ENCODE measurements around the gene SERTAD2.
A peak's percentile ranks its signal among the peaks of the same experiment; 100 is the strongest.

Gene SERTAD2

GRCh38 chr2:64646007-64646880, 7.5 kb downstream of the SERTAD2 start:
- DNase-seq (ENCODE audit: low read depth) = peak; percentile 69

DNA sequence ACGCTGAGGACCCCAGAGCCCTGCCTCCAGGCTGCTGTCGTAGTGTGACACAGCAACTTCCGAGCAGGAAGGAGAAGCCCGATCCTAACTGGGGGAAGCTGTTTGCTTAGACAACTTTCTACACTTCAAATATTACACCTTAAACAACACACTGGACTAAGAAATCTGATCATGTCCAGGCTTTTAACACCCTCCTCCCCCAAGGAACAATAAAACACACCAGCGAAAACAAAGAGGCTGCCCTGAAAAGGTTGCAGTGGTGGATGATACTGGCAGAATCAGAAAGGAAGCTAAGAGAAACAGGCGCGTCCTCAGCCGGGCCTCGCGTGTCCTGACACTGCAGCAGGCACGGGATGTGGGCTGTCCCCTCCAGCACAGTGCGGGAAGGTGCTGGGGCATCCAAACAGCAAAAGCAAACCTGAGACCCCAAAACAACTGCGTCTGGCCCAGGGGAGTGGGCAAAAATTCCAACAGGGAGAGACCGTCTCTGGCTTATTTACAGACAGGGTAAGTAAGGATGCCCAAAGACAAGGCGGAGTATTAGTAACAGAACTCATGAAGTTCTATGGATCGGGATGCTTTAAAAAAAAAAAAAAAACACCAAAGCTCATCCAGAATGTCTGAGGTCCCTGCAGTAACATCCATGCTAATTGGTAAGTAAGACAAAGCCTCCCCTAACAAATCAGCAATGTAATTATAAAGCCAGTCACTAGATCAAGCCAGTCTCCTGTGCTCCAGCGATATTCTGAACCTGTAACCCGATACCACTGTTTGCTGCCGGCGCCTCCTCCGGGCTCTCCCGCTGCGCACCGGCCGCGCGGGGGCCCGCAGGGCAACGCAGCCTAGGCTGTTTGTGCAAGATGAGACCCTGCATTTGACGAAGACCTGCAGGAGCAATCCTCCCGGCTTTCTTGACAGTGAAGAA, 9.0 kb downstream of the SERTAD2 start:
- DNase-seq (ENCODE audit: low read depth) = peak; percentile 33

DNA sequence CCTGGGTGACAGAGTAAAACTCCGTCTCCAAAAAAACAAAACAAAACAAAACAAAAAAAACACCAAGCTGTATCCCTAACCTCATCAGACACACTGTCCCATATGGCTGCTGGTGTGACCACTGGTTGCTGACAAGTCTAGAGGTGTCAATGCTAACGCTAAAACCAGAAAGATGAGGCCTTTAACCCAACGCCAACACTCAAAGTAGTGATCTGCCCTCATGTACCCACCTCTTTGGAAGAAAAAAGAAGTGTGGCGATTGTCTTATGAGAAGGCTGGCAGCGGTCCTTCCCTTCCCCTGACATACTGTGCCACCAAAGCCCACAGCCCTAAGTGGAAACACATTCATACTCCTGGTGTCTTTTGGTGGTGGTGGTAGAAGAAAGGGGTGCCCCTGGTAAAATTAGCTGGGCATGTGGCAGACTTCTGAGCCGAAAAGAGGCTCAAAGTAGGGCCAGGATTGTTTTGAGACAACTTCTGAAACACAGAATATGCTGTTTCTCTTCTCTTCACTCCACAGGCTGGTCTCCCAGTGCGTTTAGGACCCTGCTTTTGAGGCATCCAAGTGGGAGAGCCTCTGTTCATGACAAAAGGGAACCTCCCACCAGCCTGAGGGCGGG, 9.8 kb downstream of the SERTAD2 start:
- no peak for DNase-seq (ENCODE audit: low read depth)

DNA sequence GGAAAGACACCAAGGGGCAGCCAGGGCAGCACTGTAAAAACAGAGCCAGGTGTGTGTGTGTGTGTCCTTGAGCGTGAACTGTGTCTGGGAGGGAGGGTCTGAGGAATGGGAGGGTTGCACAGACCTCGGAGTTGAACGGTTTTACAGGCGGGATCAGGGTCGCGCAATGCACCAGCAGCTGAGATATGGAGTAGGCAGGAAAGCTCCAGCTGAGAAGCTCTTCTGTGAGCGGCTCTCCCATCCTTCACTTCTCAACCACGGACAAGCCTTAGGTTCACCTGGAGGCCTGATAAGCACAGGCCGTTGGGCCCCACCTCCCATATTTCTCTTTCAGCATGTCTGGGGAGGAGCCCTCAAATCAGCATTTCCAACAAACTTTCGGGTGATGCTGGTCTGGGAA, 12.1 kb downstream of the SERTAD2 start:
- no peak for DNase-seq (ENCODE audit: low read depth)

GRCh38 chr2:64640153-64641044, 13.3 kb downstream of the SERTAD2 start:
- no peak for DNase-seq (ENCODE audit: low read depth)

- no peak for DNase-seq (ENCODE audit: low read depth)
These were observed 14.0 kb downstream of the SERTAD2 start for GRCh38 chr2:64639691-64640090.

GRCh38 chr2:64638502-64639120, 15.1 kb downstream of the SERTAD2 start:
- DNase-seq (ENCODE audit: low read depth) = no peak

DNA sequence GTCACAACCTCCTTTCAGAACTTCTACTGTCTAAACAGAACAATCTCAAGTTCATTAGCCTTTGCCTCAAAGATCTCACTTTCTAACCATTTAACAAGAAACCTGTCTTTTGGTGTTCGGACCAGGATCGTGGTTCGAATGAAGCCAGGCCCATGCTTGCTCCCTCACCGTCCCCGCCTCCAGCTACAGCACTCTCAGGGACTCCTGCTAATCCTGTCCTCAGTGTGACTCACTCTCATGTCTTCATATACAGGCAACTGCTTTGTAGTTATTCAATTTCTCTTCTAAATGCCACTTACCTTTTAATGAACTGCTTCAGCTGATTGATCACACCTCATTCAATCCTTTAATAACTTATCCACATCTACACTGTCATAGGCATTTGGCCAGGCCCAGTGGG, 15.8 kb downstream of the SERTAD2 start:
- no peak for DNase-seq (ENCODE audit: low read depth)

GRCh38 chr2:64637000-64637635, 16.6 kb downstream of the SERTAD2 start:
- DNase-seq (ENCODE audit: low read depth) = no peak

DNA sequence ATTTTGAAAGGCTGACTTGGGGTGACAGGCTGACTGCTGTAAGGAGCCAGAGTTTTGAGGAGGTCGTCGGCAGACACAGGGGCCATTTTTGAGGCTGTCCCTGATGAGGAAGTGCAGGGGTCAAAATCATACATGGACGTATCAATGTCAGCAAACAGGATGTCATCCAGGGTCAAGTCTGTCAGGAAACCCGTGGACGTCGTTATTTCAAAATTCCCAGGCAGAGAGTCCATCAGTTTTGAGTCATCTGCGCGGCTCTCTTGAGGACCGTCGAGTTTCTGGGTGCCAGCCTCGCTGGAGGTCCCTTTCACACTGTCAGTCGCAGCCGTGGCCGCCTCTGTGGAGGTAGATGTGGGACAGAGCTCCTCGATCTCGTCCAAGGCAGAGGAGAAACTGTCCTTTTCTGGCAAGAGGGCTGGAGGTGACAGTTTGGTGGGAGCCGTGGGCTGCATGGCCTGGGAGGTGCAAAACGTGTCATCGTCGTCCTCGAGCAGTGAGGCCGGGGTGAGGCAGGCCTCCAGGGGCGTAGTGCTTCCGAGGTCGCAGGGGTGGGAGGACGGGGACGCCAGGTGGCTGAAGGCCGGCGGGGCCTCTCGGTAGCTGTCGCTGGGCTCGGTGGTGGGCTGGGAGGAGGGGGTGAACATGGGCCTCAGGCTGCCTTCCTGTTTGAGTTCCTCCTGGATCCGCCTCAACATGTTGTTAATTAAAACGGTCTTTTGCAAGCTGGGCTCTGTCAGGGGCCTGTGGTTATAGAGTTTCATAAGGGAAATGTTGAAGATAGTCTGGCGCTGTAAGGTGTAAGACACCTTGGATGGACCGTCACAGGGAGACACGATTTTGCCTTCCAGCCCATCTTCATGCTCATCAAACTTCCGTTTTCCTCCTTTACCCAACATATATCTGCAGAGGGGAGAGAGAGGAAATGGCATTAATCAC, 17.5 kb downstream of the SERTAD2 start:
- no peak for DNase-seq (ENCODE audit: low read depth)

GRCh38 chr2:64634345-64635267, 19.1 kb downstream of the SERTAD2 start:
- DNase-seq (ENCODE audit: low read depth) = no peak

GRCh38 chr2:64632835-64633819, 20.6 kb downstream of the SERTAD2 start:
- DNase-seq (ENCODE audit: low read depth) = no peak

- no peak for DNase-seq (ENCODE audit: low read depth)
These were observed 21.9 kb downstream of the SERTAD2 start for GRCh38 chr2:64631771-64632170.

DNA sequence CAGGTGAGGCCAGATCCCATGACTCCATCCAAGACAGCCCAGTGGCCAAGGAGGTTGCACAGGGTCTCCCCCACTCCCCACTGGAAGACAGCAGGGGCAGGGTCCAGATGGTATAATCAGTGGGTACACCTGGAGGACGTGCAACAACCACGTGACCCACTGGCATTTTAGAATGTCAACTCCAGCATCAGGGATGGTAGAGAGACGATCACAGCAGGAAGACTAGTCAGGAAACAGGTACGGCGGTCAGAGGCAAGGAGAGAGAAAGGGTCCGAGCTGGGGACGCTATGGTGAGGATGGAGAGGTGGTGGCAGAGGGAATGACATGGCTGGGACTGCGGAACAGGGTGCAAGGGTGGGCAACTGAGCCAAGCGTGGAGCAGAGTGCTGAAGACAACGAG, 23.0 kb downstream of the SERTAD2 start:
- no peak for DNase-seq (ENCODE audit: low read depth)

DNA sequence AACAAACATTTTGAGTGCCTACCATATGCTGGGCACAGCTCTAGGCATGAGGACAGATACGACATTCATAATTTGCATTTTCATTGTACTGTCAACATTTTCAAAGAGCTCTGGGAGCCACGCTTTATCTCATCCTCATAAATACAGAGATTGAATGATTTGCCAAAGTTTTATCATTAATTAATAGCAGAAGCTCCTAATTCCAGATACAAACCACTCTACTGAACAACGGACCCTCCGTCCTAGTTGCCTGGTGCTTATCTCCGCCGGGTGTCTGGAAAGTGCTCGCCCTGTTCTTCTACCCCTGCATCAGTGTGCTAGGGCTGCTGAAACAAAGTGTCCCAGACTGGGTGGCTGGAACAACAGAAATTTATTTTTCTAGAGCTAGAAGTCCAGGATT, 23.8 kb downstream of the SERTAD2 start:
- DNase-seq (ENCODE audit: low read depth) = no peak

- DNase-seq (ENCODE audit: low read depth) = no peak
These were observed 24.4 kb downstream of the SERTAD2 start for GRCh38 chr2:64629329-64629781.

Data from stimulated activated CD8-positive, alpha-beta memory T cell treated with anti-CD3 and anti-CD28 coated beads, Interleukin-12 subunit alpha, Interleukin-12 subunit beta, amount 100 ng/mL, for 4 hours (primary cell).